Natural killer cell (primary cell): Measurements from ENCODE around the gene SCTR. TPM values are rescaled to one million over a fixed set of nuclear protein-coding genes. Genes with fewer than 3 reads are reported as not detected.

Experiments
- ATAC-seq, 3 donors: fragments of 150-1000 bp in 2 of 3; fragments of 200-7000 bp in 1 of 3; cut with Tn5 transposase; 1 replicate in 1 of 3; 2 replicates in 2 of 3; pipeline ENCODE4 v1.10.0; 2021; ENCODE audit warnings: mild to moderate bottlenecking in 2 of 3, moderate library complexity in 2 of 3
- DNase-seq, 2 donors: peaks; one replicate each; pipeline versions ENCODE4 v3.0.0 to v3.0.0-alpha.2; 2013 to 2021; ENCODE audit warnings: mixed read lengths in 1 of 2
- H3K27ac ChIP-seq: one replicate; pipeline ENCODE4 v1.5.1; 2013; ENCODE audit warnings: mild to moderate bottlenecking, low read length
- H3K27me3 ChIP-seq: one replicate; pipeline ENCODE4 v1.6.1; 2013; ENCODE audit warnings: low read length; ENCODE audit not compliant: control insufficient read depth, insufficient read depth
- H3K36me3 ChIP-seq: one replicate; pipeline ENCODE4 v1.6.1; 2013; ENCODE audit warnings: low read length; ENCODE audit not compliant: control insufficient read depth, insufficient read depth
- H3K4me1 ChIP-seq: one replicate; pipeline ENCODE4 v1.6.1; 2013; ENCODE audit warnings: low read length; ENCODE audit not compliant: control insufficient read depth, insufficient read depth
- H3K4me3 ChIP-seq: one replicate; pipeline ENCODE4 v1.5.1; 2013; ENCODE audit warnings: low read length
- H3K9me3 ChIP-seq: one replicate; pipeline ENCODE4 v1.6.1; 2013; ENCODE audit warnings: low read length; ENCODE audit not compliant: control insufficient read depth, insufficient read depth
- H3K27ac Mint-ChIP-seq, 2 donors: one replicate each; pipeline ENCODE4 v1.8.0; 2022; ENCODE audit warnings: mild to moderate bottlenecking in 2 of 2, mixed read lengths in 2 of 2, moderate library complexity in 1 of 2
- H3K27me3 Mint-ChIP-seq, 2 donors: one replicate each; pipeline ENCODE4 v1.8.0; 2022; ENCODE audit warnings: low read depth in 2 of 2, mixed read lengths in 2 of 2
- H3K36me3 Mint-ChIP-seq: one replicate; pipeline ENCODE4 v1.8.0; 2022; ENCODE audit warnings: mixed read lengths
- H3K4me1 Mint-ChIP-seq, 2 donors: one replicate each; pipeline ENCODE4 v1.8.0; 2022; ENCODE audit warnings: mixed read lengths in 2 of 2
- H3K4me3 Mint-ChIP-seq: one replicate; pipeline ENCODE4 v1.8.0; 2022; ENCODE audit warnings: mild to moderate bottlenecking, moderate library complexity, mixed read lengths
- H3K9me3 Mint-ChIP-seq, 2 donors: one replicate each; pipeline ENCODE4 v1.8.0; 2022; ENCODE audit warnings: mixed read lengths in 2 of 2
- CTCF ChIP-seq: fragments of 200-600 bp; IDR thresholded peaks from one replicate; pipeline ENCODE4 v1.8.0; 2022; ENCODE audit warnings: antibody characterized with exemption
- WGBS: methylation state at CpG from one replicate; pipeline ENCODE4 v1.1.7; 2013; ENCODE audit warnings: missing lambda C conversion rate; ENCODE audit not compliant: insufficient coverage; 5-methylcytosine and 5-hydroxymethylcytosine counted together
- intact Hi-C: fragments of 100-400 bp; cut with micrococcal nuclease; formaldehyde crosslinking; loops from one replicate; pipeline ENCODE4 v1.14.2; 2022
- total RNA-seq, 4 donors: library from RNA; stranded (reverse); fragments of 120-200 nt in 1 of 4; gene quantifications; one replicate each; pipeline versions ENCODE4 v1.2.3 to v1.2.4, GENCODE V29; 2013 to 2022

SCTR gene
- total RNA-seq, 3 donors from 2014 or later (not counting 1 experiment from before 2014, with no cell fraction given) = not detected

GRCh38 chr2:119455066-119455718 is 69.1 kb downstream of the SCTR start:
- Histone ChIP-seq H3K36me3 (no peaks in the 10 kb centered on the region), H3K4me3 (no peak overlapping the region), H3K27me3 (no peaks in the 10 kb centered on the region), H3K9me3 (no peaks in the 10 kb centered on the region), H3K4me1 (no peaks in the 10 kb centered on the region), H3K27ac (no peak overlapping the region)
- peaks cover 20 to 21% of the 10 kb centered on the region in 2 donors for H3K27me3 Mint-ChIP-seq
- intact Hi-C loops = no loop called here
- H3K9me3 Mint-ChIP-seq = no peaks in the 10 kb centered on the region
- whole genome bisulfite sequencing = 33% methylated on average over 13 of the region's 13 CpGs
- no peak overlapping the region for H3K27ac Mint-ChIP-seq
- H3K4me3 Mint-ChIP-seq = no peak overlapping the region
- no peaks in the 10 kb centered on the region for H3K36me3 Mint-ChIP-seq
- H3K4me1 Mint-ChIP-seq = no peaks in the 10 kb centered on the region
- TF ChIP-seq CTCF = no peak
- no peak for ATAC-seq
- no peak for DNase-seq

GRCh38 chr2:119453972-119454593 is 70.2 kb downstream of the SCTR start:
- no peaks in the 10 kb centered on the region for H3K4me1 Mint-ChIP-seq
- no peaks in the 10 kb centered on the region for H3K9me3 Mint-ChIP-seq
- peaks cover 20 to 23% of the 10 kb centered on the region in 2 donors for H3K27me3 Mint-ChIP-seq
- H3K27ac ChIP-seq = no peak overlapping the region
- no peak overlapping the region for H3K4me3 Mint-ChIP-seq
- WGBS = 83% methylated on average over 11 of the region's 12 CpGs
- H3K36me3 Mint-ChIP-seq = no peaks in the 10 kb centered on the region
- no peaks in the 10 kb centered on the region for H3K9me3 ChIP-seq
- no peaks in the 10 kb centered on the region for H3K27me3 ChIP-seq
- no peak overlapping the region for H3K27ac Mint-ChIP-seq
- intact Hi-C loops = no loop called here
- no peaks in the 10 kb centered on the region for H3K36me3 ChIP-seq
- no peak for ATAC-seq
- H3K4me1 ChIP-seq = no peaks in the 10 kb centered on the region
- no peak for TF ChIP-seq CTCF
- H3K4me3 ChIP-seq = no peak overlapping the region
- no peak for DNase-seq

- Mint-ChIP-seq H3K36me3 (no peaks in the 10 kb centered on the region), H3K9me3 (no peaks in the 10 kb centered on the region), H3K4me1 (no peaks in the 10 kb centered on the region), H3K27ac (no peak overlapping the region), H3K4me3 (no peak overlapping the region), H3K27me3 (peaks cover 27 to 40% of the 10 kb centered on the region in 2 donors)
- H3K9me3 ChIP-seq = no peaks in the 10 kb centered on the region
- H3K4me1 ChIP-seq = no peaks in the 10 kb centered on the region
- no peak overlapping the region for H3K27ac ChIP-seq
- TF ChIP-seq CTCF = no peak
- whole genome bisulfite sequencing = 85% methylated on average over 9 of the region's 9 CpGs
- H3K27me3 ChIP-seq = peaks cover 3% of the 10 kb centered on the region
- no peak for DNase-seq
- ATAC-seq = peak in 1 of 3 donors; percentile 14
- intact Hi-C loops = no loop called here
- no peaks in the 10 kb centered on the region for H3K36me3 ChIP-seq
- H3K4me3 ChIP-seq = no peak overlapping the region
Observed at GRCh38 chr2:119451336-119452050, 72.8 kb downstream of the SCTR start.
